DND-41 (cell line): ENCODE results near the gene HOTAIR.

Experiments
- CTCF ChIP-seq: IDR thresholded peaks from 2 replicates; pipeline ENCODE4 v1.5.1; 2012; ENCODE audit warnings: borderline replicate concordance, low read length, moderate library complexity, mild to moderate bottlenecking; ENCODE audit not compliant: poor library complexity, severe bottlenecking; ENCODE audit errors: extremely low read depth
- EZH2 ChIP-seq: IDR thresholded peaks from 3 replicates; pipeline ENCODE4 v1.6.1; 2012; ENCODE audit warnings: borderline replicate concordance, low read depth, mild to moderate bottlenecking, moderate library complexity, low read length, inconsistent platforms; ENCODE audit not compliant: severe bottlenecking

GRCh38 chr12:53952871-53953734 is 21.7 kb downstream of the HOTAIR start:
- no peak for TF ChIP-seq CTCF
- no peak for TF ChIP-seq EZH2
